ENCODE data around the gene NR2C2.
A peak's percentile ranks its signal among the peaks of the same experiment; 100 is the strongest.
"Not testable (repeated sequence)": the region's sequence is repeated elsewhere in the genome, so short reads cannot be mapped to it uniquely, and the experiment has no call there.

NR2C2 gene

DNA sequence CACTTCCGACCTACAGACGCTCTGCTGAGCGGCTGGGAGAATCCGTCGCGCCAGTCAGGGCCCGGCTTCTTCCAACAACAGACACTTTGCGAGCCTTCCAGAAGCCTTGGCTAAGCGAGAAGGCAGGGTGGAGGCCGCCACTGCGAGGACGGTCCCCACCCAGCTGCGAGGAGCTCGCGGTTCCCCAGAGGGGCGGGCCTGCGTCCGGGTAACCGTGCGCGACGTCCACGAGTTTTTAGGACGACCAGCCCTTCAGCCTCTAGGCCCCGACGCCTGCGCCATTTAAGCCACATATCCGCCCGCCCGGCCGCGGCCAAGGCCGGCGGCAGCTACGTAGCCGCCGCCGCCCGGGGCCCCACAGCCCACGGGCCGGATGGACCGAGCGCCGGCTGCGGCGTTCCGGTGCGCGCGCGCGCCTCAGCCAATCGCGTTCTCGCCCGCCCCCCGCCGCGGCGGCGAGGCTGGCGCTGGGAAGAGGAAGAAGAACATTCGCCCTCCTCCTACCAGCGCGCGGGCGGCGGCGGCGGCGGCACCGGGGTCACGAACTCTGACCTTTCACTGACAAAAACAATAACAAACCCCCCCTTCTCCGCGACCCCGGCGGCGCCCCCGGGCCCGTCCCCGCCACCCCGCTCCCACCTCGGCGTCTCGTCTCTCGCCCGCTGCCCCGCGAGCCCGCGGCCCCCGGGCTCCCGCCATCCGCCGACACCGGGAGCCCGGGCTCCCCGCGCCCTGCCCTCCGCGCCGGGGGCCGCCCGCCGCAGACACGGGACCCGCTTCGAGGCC lies at the start of gene NR2C2:
Gene NR2C2 (plus strand): TSS at position 484 of the 786 bp plus-strand sequence. CDS start 56,332 bp downstream, outside the sequence.
- DNase-seq = no peak

DNA sequence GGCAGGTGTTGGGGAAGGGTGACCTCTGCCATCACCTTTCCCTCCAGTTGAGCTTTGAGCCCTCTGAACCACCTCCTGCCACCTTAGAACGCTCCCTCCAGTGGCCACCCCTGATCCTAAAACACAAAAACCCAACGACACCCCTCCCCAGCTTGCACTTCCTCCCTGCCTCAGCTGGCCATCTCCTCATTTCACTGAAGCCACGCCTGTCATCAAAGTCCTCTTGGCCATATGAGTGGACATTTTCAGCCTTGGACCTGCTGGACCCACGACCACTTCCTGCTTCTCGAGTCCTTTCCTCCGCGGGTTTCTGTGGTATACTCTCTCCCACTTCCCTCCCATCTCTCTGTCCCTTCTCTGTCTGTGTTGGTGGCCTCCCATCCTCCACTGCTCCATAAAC lies 48.5 kb upstream of the NR2C2 start:
- DNase-seq = no peak

DNA sequence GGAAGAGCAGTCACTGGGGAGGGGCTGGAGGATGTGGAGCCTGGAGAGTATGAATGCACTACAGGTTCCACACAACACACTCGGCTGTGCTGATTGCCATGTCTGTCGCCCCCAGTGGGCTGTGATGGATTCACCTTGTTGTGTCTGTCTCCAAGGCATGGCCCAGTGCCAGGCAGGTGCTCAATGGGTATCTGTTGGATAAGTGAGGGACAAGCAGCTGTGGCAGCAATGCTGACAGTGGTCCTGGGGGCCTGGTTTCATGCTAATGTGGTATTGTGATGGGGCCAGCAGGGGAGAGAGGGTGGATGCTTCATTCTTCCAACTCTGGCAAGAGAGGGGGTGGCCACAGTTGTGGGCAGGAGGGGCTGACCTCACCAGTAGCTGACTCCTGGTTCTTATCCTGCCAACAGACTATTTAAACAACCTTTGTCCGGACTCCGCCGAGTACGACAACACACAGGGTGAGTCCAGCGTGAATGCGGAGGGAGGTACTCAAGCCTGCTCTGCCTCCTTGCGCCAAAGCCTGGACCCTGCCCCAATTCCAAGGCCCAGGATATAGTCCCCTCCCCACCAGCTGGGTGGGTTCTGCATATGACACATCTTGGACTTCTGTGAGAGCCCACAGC lies 47.3 kb upstream of the NR2C2 start:
- no peak for DNase-seq

DNA sequence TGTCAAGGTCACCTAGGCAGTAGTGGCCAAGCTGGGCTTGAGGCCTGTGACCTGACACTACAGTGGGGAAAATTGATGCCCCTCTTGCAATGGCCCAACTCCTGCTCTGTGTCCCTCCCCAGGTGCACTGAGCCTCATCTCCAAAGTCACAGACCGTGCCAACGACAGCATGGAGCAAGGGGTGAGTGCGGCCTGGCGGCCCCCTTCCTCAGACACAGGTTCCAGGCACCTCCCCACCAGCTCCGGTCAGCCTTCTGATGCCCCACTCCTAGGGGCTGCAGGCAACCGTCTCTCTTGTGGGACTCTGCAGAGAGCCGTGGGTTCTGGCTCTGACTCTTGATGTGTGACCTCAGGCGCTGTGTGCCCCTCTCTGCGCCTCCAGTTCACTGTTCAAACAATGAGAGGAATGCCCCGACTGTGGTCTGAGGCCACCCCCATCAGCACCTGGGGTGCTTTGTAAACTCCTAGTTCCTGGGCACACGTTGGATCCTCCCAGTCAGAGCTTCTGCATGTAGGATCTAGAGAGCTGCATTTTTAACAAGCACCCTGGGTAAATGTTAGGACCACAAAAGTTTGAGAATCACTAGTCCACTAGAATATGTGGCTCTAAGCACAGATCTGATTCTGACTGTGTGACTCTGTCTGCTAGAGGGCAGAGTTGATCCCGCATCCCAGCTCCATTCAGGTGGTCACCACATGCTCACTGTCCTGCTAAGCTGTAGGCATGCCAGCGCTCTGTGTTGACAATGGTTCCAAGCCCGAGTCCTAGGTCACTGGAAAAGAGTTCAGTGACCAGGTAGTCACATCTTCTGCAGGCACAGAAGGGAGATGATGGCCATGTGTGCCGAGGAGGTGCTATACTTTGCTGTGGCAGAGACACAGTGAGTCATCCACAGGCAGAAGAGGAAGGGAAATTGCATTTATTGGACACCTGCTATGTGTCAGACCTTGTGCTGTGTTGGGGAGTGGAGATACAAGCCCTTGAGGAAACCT lies 46.2 kb upstream of the NR2C2 start:
- DNase-seq = no peak

DNA sequence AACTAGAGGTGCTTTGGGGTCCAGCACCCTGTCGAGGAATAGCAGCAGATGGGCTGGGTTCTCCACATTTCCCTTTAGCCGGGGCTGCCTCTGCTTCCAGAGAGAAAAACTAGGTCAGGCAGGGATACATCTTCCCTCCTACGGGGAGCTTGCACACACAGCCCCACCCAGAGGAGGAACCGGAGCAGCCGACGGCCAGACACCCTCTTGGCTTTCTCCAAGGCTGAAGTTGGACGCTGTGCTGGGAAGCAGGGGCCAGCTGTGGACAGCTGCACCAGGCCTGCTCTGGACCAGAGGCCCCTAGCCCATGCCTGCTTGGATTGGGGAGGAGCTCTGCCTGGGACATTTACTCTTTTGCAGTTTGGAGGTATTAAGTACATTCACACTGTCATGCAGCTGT lies 44.7 kb upstream of the NR2C2 start:
- DNase-seq = no peak

DNA sequence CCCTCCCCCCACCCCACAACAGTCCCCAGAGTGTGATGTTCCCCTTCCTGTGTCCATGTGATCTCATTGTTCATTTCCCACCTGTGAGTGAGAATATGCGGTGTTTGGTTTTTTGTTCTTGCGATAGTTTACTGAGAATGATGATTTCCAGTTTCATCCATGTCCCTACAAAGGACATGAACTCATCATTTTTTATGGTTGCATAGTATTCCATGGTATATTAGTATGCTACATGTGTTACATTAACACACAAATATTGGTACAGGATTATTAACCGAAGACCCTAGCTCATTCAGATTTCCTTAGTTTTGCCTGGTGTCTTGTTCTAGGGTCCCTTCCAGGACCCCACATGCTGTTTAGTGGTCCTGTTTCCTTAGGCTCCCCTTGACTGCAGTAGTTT lies 43.9 kb upstream of the NR2C2 start:
- not testable (repeated sequence) for DNase-seq

DNA sequence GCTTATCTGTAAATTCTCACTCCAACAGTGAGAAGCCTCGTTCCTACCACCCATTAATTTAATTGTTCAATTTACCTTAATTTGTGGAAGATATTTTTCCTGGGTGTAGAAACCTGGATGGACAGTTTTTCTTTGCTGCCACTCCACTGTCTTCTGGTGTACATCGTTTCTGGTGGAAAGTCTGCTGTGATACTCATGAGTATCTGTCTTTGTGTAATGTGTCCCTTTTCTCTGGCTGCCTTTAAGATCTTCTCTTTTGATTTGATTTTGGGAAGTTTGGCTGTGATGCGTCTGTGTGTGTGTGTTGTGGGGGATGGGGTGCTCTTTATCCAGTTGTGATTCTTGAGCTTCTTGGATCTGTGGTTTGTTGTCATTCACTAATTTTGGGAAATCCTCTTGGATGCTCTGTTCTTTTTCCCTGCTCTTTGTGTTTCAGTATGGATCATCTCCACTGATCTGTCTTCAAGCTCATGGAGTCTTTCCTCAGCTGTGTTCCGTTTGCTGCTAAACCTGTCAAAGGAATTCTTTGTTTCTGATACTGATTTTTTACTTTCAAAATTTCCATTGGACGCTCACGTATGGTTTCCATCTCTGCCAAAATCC lies 42.2 kb upstream of the NR2C2 start:
- DNase-seq = no peak

DNA sequence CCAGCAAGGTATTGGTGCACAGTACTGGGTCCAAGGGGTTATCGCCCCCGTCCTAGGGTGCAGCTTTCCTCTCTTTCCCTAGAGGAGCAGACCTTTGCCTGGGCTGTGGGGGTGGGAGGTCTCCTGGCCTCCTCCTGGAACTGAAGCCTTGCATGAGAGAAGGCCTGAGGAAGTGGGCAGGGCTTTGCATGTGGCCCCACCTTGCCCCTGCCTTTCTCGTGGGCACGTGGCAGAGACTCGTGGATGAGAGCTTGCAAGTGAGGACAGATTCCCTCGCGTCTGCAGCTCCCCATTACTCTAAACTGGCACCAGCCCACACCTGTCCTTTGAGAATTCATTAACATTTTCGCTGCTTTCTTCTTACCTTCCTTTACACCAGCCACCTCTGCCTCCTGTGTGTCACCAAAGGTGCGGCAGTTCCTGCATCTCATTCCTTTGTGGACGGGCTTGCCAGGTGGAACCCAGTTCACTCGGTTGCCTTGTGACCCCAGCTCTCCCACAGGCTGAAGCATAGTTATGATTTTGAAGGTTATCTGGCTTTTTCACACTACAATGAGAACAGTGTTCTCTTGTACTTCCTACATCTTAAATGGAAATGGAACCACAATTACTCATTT lies 40.9 kb upstream of the NR2C2 start:
- no peak for DNase-seq

DNA sequence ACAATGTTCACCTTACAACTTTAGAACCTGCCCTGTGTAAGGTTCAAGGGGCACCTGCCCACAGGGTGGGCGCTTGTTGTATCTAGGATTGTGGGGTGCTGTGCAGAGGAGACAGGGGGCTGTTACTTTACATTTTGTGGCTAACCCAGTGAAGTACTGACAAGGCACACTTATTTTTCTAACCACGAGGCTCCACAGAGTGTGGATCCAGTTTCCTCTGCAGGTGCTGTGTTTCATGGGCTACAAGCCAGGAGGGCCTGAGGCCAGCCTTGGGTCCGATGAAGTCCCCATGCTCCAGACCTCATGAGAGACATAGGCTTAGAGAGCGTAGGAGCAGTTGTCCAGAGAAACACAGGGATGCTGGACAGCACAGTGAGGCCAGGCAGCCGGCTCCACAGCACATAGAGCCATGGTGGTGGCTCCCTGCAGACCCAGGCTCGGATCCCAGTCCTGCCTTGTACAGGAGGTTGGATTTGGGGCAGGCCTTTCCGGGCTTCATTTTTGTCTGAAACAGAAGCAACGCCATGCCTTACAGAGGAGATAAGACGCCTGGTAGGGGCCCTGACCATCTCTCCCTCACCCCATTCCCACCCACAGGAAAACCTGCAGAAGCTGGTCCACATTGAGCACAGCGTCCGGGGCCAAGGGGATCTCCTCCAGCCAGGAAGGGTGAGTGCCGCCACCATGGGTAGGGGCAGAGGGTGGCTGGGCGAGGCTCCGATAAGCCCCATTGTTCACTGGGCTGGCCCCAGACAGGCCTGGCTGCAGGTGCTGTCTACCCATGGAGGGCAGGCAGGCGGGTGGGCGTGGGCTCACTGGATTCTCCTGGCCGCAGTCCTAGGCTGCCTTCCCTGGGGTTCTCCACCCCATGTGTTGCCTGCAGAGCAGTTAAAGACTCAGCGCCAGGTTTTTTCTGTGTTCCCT lies 40.1 kb upstream of the NR2C2 start:
- DNase-seq = no peak

DNA sequence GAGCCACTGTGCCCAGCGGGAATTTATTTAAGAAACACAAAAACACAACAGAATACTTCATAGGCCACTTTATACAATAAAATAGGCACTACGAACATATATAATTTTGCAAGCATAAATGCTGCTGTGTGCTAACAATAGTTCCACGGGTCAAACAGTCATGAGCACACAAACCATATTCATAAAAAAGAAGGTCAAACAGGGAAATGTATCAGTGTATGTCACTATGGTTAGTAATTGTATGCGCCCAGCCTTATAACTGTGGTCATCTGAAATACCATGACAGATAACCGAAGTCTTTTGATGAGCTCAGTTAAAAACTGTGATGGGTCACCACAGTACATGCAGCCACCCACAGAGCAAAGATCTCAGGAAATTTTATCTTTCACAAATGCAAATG lies 38.1 kb upstream of the NR2C2 start:
- DNase-seq = no peak

DNA sequence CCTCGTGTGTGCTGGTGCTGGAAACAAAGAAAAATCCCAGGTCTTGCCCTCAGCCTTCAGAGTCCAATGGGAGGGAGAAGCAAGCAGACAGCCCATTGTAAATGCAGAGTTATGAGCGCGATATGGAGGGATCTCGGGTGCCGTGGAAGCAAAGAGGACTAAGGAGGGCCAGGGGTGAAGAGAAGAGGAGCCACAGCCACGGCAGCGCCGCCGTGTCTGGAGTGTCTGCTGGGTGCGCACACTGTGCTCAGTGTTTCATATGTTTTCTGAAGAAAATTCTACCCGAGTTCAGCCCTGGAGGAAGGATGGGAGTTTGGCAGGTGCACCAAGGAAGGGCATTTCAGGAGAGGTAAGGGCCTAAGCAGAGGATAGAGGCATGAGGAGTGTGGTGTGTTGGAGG lies 35.7 kb upstream of the NR2C2 start:
- no peak for DNase-seq

DNA sequence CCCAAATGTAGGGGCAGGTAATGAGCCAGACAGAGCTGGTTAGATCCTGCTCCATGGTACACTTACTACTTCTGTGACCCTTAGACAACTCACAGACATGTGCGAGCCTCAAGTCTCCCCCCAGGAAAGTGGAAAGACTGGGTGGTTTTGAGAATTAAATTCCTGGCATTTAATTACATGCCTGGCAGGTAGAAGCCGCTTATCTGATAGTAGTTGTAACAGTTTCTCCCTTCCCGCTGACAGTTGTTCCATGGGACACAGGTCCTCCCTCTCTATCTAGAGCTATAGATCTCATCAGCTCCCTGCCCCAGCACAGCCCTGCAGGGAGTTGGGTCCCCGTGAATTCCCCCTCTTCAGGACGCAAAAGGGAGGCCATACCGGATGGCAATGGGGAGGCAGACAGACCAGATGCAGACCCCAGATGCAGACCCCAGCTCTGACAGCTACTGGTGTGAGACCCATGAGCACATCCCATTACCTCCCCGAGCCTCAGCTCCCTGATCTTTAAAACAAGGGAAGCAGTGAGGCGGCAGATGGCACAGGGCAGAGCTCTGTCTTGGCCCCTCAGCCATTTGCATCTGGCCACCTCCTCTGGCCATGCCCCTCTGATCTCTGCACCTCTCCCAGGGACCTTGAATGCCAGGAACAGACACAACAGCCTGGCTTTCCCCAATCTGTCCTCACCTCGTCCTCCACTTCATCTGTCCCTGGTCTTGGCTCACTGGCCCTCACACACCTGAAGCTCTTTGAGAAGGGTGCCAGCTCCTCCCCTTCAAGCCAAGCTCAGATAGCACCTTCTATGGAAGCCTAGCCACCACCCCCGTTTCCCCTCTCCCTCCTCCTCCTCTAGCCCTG lies 34.1 kb upstream of the NR2C2 start:
- DNase-seq = no peak

DNA sequence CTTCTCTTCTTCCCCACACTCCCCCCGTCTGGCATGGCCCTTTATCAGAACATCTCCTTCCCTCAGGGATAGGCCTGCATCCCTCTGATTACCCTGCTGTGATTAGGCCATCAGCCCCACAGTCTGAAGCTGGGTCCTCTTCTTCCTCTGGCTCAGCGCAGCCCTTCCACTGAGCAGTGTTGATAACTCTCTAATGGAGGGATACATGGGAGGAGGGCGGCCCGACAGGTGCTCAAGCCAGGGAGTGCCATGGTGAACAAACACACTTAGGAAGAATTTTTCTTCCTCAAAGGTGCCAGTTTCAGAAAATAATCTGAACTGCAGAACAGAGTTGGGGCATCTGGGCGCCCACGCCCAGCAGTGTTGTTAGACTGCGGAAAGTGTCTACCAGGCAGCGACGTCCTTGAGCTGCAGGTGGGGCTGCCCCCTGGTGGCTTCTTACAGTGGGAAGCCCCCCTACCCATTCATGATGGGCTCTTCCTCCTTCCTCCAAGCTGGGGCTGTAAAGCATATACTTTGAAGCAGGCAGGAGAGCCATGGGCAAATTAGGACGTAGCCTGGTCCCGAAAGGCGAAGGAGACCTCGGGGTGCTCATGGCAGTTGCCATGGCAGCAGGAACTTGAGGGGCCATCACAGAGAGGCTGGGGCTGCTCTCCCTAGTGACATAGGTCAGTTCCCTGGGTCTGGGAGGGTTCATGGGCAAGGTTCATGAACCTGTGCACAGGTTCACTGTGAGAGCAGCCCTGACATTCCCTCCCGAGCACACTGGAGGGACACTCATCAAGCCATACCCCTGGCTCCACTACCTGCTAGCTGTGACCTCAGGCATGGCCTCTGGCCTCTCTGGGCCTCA lies 33.2 kb upstream of the NR2C2 start:
- DNase-seq = no peak

DNA sequence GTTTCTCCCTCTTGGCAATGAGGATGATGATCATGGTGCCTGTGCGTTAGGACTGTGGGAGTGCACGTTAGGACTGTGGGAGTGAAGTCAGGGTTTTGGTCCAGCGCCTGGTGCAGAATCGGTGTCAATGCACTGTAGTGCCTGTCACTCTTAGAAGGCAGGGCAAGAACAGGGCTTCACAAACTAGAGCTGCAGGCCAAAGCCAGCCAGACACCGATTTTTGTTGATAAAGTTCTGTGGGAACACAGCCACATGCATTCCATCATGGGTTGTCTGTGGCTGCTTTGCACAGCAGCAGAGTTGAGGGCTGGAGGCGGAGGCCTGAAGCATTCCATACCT lies 32.6 kb upstream of the NR2C2 start:
- DNase-seq = no peak

DNA sequence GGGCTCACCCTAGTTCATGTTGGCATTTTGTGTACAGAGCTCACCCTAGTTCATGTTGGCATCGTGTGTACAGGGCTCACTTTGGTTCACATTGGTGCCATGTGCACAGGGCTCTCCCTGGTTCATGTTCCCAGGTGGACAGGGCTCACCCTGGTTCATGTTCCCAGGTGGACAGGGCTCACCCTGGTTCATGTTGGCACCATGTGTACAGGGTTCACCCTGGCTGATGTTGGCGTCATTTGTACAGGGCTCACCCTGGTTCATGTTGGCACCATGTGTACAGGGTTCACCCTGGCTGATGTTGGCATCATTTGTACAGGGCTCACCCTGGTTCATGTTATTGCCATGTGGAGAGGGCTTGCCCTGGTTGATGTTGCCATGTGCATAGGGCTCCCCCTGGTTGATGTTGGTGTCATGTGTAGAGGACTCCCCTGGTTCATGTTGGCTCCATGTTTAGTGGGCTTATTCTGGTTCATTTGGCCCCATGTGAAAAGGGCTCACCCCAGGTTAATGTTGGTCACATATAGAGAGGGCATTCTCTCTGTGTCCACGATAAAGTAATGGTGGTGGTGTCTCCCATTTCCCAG lies 31.7 kb upstream of the NR2C2 start:
- no peak for DNase-seq

DNA sequence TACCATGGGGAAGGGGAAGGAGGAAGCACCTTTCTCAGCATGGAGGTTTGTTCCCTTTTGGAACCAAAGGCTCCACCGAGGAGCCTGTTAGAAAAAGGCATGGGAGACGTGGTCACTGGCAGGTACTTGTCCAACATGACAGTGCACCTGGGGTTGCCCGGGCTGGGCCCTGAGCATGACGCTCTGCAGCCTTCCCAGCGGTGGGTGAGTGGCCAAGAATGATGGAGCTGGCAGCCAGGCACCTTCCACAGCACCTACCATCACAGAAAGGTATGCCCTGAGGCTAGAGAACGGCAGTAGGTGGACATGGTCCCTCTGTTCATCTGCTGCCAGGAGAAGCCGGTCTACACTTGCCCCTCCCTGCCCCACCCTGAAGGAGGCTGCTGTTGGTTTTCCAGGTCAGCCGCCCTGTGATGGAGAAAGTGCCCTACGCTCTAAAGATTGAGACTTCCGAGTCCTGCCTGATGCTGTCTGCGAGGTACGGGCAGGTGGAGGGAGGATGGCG lies 29.0 kb upstream of the NR2C2 start:
- DNase-seq = no peak

DNA sequence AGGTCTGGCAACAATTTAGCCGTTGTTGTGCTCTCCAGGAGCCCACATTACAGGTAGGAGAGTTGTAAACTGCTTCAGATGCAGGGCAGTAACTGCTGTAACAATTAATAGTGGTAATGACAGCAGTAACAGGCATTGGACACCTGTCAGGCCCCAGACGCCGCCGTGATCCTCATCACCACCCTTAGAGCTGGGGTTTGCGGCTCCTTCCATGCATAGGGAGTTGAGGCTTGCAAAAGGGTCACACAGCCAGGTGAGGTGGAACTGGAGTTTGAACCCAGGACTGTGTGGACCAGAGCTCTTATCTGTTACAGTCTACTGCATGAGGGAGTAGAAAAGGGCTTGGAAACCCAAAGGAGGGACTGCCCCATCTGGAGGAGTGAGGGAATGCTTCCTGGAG lies 26.8 kb upstream of the NR2C2 start:
- DNase-seq = no peak

DNA sequence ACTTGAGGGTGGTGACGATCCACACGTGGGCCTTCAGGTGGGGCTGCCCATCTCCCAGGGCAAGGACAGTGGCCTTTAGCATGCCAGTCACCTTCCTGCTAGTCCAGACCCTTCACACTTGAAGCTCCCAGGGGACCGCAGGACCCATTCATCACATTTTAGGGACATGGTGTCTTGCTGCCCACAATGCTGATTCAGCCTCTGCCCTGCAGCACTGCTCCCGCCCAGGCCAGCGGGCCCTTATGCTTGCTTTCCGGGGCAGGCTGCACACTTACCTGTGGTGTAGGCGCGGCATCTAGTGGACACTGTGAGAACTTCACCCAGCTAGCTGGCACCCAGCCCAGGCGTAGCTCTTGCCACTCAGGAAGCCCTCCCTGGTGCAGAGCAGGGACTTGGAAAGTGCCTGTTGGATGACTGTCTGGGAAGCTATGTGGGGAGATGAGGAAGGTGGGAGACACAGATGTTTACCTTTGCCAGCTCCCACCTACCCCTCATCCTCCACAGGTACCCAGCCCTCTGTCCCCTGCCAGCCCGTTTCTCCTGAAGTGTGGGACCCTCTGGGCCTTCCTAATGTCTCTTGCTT lies 26.3 kb upstream of the NR2C2 start:
- DNase-seq = peak; percentile 34

Data from NCI-H1694 (cell line).